Thymus (tissue), 11 donors: ENCODE results near the gene THPO. TPM values are rescaled to one million over a fixed set of nuclear protein-coding genes. Genes with fewer than 3 reads are reported as not detected.
A peak's percentile ranks its signal among the peaks of the same experiment; 100 is the strongest.

Source experiments
- DNase-seq, 9 donors: peaks; one replicate each; pipeline ENCODE4 v3.0.0-alpha.2; 2013; ENCODE audit warnings: low spot score in 9 of 9, low read depth in 6 of 9, missing footprints in 1 of 9
- H3K27ac ChIP-seq, 2 donors: one replicate each; pipeline ENCODE4 v1.5.1; 2013; ENCODE audit warnings: control low read depth in 1 of 2, low read depth in 1 of 2, low read length in 1 of 2, mild to moderate bottlenecking in 1 of 2, moderate library complexity in 1 of 2
- H3K27me3 ChIP-seq, 2 donors: one replicate each; pipeline ENCODE4 v1.5.1; 2013; ENCODE audit warnings: low read length in 1 of 2; ENCODE audit not compliant: control insufficient read depth in 2 of 2, insufficient read depth in 1 of 2
- H3K36me3 ChIP-seq, 2 donors: one replicate each; pipeline ENCODE4 v1.5.1; 2013; ENCODE audit warnings: low read length in 1 of 2, mild to moderate bottlenecking in 1 of 2, moderate library complexity in 1 of 2; ENCODE audit not compliant: control insufficient read depth in 2 of 2, insufficient read depth in 2 of 2
- H3K4me1 ChIP-seq, 2 donors: one replicate each; pipeline ENCODE4 v1.5.1; 2013; ENCODE audit warnings: low read length in 2 of 2; ENCODE audit not compliant: control insufficient read depth in 2 of 2, insufficient read depth in 2 of 2
- H3K4me3 ChIP-seq, 2 donors: one replicate each; pipeline ENCODE4 v1.5.1; 2013; ENCODE audit warnings: low read length in 2 of 2, control low read depth in 1 of 2, mild to moderate bottlenecking in 1 of 2
- H3K9me3 ChIP-seq, 2 donors: one replicate each; pipeline ENCODE4 v1.5.1; 2013; ENCODE audit warnings: low read length in 1 of 2, mild to moderate bottlenecking in 1 of 2; ENCODE audit not compliant: control insufficient read depth in 2 of 2, insufficient read depth in 1 of 2
- WGBS: extraction: QIAGEN DNeasy Blood & Tissue Kit; methylation state at CpG from one replicate; pipeline ENCODE4 v1.1.7; 2013; 5-methylcytosine and 5-hydroxymethylcytosine counted together
- polyA plus RNA-seq: library from polyadenylated mRNA; stranded (reverse); fragments of 200-250 nt; gene quantifications from one replicate; pipeline ENCODE4 v1.2.3, GENCODE V29; 2013
- total RNA-seq: library from RNA; stranded (reverse); fragments of 120-200 nt; gene quantifications from one replicate; pipeline ENCODE4 v1.2.4, GENCODE V29; 2013
- donor health status: healthy.

THPO gene
- total and polyA plus RNA-seq, 2 donors: 0.21 TPM; not detected in 1

DNA sequence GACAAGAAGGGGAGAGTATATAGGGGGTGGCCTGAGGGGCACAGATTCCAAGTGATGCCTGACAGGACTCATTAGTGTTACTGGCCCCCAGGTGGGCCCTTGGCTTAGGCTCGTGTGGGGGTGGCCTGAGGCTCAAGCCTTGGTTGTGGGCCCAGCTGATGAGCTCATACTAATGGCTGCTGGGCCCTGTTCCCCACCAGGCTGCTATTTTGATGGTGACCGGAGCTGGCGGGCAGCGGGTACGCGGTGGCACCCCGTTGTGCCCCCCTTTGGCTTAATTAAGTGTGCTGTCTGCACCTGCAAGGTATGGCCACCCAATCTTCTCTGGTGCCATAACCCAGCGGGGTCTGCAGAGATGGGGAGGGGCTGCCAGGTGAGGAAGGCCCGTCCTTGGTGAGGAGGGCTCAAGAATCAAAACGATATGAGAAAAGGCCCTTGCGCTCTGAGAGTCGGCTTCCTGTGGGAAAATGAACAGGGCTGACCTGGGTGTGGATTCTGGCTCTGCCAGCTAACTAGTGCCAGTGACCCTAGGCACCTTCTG lies 9.2 kb upstream of the THPO start:
- Histone ChIP-seq H3K4me1 (no peaks in the 10 kb centered on the region), H3K27ac (no peak overlapping the region), H3K27me3 (peaks cover 11 to 78% of the 10 kb centered on the region in 2 donors), H3K9me3 (no peaks in the 10 kb centered on the region), H3K36me3 (no peaks in the 10 kb centered on the region), H3K4me3 (no peak overlapping the region)
- no peak for DNase-seq
- WGBS: 96% methylated on average over 12 of the region's 12 CpGs

DNA sequence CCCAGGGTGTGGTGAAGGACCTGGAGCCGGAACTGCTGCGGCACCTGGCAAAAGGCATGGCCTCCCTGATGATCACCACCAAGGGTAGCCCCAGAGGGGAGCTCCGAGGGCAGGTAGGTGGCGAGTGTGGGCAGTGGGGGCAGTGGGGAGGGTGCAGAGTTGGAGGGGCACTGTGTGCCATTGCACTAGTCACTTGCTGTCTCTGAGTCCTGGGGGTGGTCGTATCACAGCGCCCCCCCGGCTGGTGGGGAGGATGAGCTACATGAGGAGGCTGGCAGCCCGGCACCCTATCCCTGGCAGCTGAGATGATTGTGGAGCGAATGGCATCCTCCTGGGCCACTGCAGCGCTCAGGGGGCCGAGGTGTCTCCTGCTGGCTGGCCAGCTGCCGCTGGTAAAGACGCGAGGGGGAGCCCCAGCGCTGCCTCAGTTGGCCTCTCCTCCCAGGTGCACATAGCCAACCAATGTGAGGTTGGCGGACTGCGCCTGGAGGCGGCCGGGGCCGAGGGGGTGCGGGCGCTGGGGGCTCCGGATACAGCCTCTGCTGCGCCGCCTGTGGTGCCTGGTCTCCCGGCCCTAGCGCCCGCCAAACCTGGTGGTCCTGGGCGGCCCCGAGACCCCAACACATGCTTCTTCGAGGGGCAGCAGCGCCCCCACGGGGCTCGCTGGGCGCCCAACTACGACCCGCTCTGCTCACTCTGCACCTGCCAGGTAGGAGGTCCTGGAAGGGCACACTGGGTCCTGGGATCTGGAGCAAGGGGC lies 8.2 kb upstream of the THPO start:
- Histone ChIP-seq H3K4me3 (no peak overlapping the region), H3K36me3 (no peaks in the 10 kb centered on the region), H3K27me3 (peaks cover 20 to 85% of the 10 kb centered on the region in 2 donors), H3K27ac (no peak overlapping the region), H3K4me1 (peaks cover 0 to 4% of the 10 kb centered on the region in 2 donors), H3K9me3 (no peaks in the 10 kb centered on the region)
- 70% methylated on average over 37 of the region's 37 CpGs for WGBS
- DNase-seq: no peak

DNA sequence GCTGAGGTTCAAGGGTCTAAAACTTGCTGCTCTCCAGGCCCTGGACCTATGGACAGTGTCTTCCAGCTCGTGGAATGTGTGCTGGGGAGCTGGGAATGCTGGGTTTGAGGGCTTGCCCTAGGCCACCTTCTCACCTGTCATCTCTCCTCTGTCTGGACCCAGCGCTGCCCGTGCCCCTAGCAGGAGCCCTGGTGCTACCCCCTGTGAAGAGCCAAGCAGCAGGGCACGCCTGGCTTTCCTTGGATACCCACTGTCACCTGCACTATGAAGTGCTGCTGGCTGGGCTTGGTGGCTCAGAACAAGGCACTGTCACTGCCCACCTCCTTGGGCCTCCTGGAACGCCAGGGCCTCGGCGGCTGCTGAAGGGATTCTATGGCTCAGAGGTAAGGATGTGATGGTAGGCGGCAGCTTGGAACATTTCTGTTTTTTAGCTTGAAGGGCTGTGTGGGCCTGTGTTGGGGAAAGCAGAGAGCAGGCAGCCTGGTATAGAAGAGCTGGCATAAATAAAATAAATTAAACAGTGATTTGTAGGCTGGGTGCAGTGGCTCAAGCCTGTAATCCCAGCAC lies 6.9 kb upstream of the THPO start:
- H3K4me3 ChIP-seq: no peak overlapping the region
- no peaks in the 10 kb centered on the region for H3K36me3 ChIP-seq
- 96% methylated on average over 8 of the region's 8 CpGs for WGBS
- H3K4me1 ChIP-seq: peaks cover 3 to 7% of the 10 kb centered on the region in 2 donors
- H3K27me3 ChIP-seq: peaks cover 29 to 89% of the 10 kb centered on the region in 2 donors
- no peak for DNase-seq
- no peaks in the 10 kb centered on the region for H3K9me3 ChIP-seq
- H3K27ac ChIP-seq: no peak overlapping the region

DNA sequence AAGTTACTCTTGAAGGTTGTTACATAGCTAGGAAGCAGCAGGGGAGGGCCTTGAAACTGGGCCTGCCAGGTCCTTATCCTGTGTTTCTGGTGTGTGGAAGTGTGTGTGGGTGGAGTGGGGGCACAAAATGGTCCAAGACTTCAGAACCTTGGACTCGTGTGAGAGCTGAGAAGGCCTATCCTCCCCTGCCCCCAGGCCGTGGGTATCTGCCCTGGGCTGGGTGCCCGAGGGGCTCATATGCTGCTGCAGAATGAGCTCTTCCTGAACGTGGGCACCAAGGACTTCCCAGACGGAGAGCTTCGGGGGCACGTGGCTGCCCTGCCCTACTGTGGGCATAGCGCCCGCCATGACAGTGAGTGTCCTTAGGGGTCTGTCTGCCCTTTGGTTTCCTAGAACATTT lies 6.3 kb upstream of the THPO start:
- no peak overlapping the region for H3K27ac ChIP-seq
- H3K27me3 ChIP-seq: peaks cover 35 to 87% of the 10 kb centered on the region in 2 donors
- H3K9me3 ChIP-seq: no peaks in the 10 kb centered on the region
- H3K4me1 ChIP-seq: peaks cover 3 to 7% of the 10 kb centered on the region in 2 donors
- no peak overlapping the region for H3K4me3 ChIP-seq
- no peaks in the 10 kb centered on the region for H3K36me3 ChIP-seq
- WGBS: 85% methylated on average over 9 of the region's 9 CpGs
- no peak for DNase-seq

DNA sequence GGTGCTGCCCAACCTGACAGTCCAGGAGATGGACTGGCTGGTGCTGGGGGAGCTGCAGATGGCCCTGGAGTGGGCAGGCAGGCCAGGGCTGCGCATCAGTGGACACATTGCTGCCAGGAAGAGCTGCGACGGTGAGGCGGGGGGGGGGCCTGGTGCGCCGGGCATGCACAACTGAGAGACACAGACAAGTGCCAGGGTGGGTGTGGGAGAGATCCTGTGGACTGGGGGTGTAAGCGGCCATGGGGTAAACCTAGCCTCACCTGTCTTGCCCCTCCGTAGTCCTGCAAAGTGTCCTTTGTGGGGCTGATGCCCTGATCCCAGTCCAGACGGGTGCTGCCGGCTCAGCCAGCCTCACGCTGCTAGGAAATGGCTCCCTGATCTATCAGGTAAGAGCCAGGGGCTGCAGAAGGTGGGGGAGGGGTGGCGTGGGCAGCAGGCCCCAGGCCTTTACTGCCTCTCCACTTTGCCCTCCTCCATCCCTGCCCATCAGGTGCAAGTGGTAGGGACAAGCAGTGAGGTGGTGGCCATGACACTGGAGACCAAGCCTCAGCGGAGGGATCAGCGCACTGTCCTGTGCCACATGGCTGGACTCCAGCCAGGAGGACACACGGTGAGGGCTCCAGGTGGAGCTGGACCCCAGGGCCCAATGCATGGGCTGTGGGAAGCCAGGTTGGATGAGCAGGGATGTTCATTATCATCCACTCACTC lies 5.2 kb upstream of the THPO start:
- Histone ChIP-seq H3K4me1 (peaks cover 3 to 8% of the 10 kb centered on the region in 2 donors), H3K36me3 (no peaks in the 10 kb centered on the region), H3K27ac (no peak overlapping the region), H3K27me3 (peaks cover 46 to 88% of the 10 kb centered on the region in 2 donors), H3K4me3 (no peak overlapping the region), H3K9me3 (no peaks in the 10 kb centered on the region)
- WGBS: 95% methylated on average over 15 of the region's 15 CpGs
- no peak for DNase-seq

DNA sequence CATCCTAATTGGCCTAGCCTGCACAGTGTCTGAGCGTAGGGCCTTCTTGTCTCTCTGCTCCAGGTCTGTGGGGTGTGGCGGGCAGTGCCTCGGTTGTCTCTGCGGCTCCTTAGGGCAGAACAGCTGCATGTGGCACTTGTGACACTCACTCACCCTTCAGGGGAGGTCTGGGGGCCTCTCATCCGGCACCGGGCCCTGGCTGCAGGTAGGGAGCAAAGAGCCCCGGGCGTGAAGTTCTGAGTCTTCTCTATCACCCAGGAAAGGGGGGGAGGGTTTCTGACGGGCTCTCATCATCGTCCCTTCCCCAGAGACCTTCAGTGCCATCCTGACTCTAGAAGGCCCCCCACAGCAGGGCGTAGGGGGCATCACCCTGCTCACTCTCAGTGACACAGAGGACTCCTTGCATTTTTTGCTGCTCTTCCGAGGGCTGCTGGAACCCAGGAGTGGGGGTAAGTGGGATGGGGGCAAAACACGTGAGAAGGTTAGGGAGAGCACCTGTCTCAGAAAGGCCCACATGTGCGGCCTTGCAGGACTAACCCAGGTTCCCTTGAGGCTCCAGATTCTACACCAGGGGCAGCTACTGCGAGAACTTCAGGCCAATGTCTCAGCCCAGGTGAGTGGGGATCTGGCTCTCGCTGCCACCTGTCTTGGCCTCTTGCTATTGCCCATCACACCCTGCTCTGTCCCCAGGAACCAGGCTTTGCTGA lies 4.5 kb upstream of the THPO start:
- no peaks in the 10 kb centered on the region for H3K9me3 ChIP-seq
- no peak overlapping the region for H3K27ac ChIP-seq
- no peak for DNase-seq
- H3K4me1 ChIP-seq: peaks cover 3 to 15% of the 10 kb centered on the region in 2 donors
- 89% methylated on average over 16 of the region's 16 CpGs for WGBS
- peaks cover 52 to 89% of the 10 kb centered on the region in 2 donors for H3K27me3 ChIP-seq
- no peaks in the 10 kb centered on the region for H3K36me3 ChIP-seq
- no peak overlapping the region for H3K4me3 ChIP-seq

DNA sequence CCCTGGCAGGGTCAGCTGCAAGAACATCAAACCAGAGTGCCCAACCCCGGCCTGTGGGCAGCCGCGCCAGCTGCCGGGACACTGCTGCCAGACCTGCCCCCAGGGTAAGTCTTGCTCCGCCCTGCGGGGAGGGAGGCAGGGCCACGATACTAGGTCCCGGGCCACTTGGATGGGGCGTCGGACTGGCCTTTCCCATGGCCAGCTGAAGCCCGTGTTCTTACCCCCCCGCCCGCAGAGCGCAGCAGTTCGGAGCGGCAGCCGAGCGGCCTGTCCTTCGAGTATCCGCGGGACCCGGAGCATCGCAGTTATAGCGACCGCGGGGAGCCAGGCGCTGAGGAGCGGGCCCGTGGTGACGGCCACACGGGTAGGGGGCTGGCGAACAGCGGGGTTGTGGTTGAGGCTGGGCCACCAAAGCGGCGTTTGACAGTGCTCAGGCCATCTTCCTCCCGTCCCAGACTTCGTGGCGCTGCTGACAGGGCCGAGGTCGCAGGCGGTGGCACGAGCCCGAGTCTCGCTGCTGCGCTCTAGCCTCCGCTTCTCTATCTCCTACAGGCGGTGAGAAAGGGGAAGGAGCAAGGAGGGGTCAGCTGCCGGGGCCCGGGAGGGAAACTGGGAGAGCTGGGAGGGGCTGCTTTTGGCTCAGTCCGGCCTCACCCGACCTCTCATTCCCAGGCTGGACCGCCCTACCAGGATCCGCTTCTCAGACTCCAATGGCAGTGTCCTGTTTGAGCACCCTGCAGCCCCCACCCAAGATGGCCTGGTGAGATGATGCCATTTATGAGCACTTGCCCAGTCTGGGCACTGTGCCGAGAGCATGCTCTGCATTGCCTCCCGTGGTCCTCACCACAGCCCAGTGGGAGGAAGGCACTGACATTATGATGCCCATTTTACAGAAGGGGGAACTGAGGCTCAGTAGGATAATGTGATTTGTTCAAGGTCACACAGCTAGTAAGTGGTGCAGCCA lies 3.5 kb upstream of the THPO start:
- Histone ChIP-seq H3K27me3 (peaks cover 58 to 88% of the 10 kb centered on the region in 2 donors), H3K4me3 (no peak overlapping the region), H3K27ac (no peak overlapping the region), H3K36me3 (no peaks in the 10 kb centered on the region), H3K4me1 (peaks cover 3 to 18% of the 10 kb centered on the region in 2 donors), H3K9me3 (no peaks in the 10 kb centered on the region)
- 8% methylated on average over 55 of the region's 55 CpGs for WGBS
- no peak for DNase-seq

DNA sequence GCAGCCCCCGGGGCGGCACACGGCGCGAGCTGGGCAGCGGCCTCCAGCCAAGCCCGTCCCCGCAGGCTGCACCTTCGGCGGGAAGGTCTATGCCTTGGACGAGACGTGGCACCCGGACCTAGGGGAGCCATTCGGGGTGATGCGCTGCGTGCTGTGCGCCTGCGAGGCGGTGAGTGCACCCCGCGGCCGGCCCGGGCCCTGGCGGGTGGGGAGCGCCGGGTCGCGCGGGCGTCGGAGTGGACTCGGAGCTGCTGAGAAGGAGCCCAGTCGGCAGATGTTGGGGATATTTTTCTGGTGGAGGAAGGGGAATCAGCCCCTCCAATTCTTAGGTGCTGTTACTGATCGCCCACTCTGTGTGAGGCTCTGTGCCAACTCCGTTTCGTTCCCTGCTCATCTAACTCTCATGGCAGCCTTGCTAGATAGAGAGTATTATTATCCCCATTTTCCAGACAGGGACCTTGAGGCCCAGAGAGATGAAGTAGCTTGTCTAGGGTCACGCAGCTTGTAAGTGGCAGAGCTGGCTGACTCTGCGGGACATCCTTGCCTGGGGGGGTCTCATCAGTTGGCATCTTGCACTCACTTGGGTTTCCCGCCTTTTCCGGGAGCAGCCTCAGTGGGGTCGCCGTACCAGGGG lies 2.7 kb upstream of the THPO start:
- Histone ChIP-seq H3K27ac (no peak overlapping the region), H3K36me3 (no peaks in the 10 kb centered on the region), H3K9me3 (no peaks in the 10 kb centered on the region), H3K27me3 (peaks cover 59 to 87% of the 10 kb centered on the region in 2 donors), H3K4me3 (peak overlapping the region in 1 of 2 donors; percentile 49), H3K4me1 (peaks cover 3 to 18% of the 10 kb centered on the region in 2 donors)
- WGBS: 4% methylated on average over 42 of the region's 42 CpGs
- DNase-seq: no peak
